NCI-H128 (cell line): ENCODE data around the gene HOXA13.

Experiments
- DNase-seq: peaks from one replicate; lab custom pipeline; 2025; ENCODE audit not compliant: unreplicated experiment; lab: John Stamatoyannopoulos, UW

The HOXA13 gene

GRCh38 chr7:27199849-27200760 is at the start of gene HOXA13:
TSS of gene HOXA13 (minus strand) at chr7:27200091. CDS start at chr7:27200077, 14 bp downstream.
- peak; percentile 65 for DNase-seq

- DNase-seq = no peak
Observed at GRCh38 chr7:27248911-27249723, 49.2 kb upstream of the HOXA13 start.

- no peak for DNase-seq
Observed at GRCh38 chr7:27248427-27248806, 48.5 kb upstream of the HOXA13 start.

GRCh38 chr7:27247452-27248426 is 47.8 kb upstream of the HOXA13 start:
- no peak for DNase-seq

GRCh38 chr7:27247000-27247399 is 47.1 kb upstream of the HOXA13 start:
- DNase-seq = no peak

- DNase-seq = no peak
Observed at GRCh38 chr7:27245798-27246691, 46.2 kb upstream of the HOXA13 start.

- DNase-seq = no peak
Observed at GRCh38 chr7:27245124-27245797, 45.4 kb upstream of the HOXA13 start.

GRCh38 chr7:27244488-27245123 is 44.7 kb upstream of the HOXA13 start:
- no peak for DNase-seq

- DNase-seq = no peak
Observed at GRCh38 chr7:27243340-27244163, 43.7 kb upstream of the HOXA13 start.

- peak; percentile 48 for DNase-seq
Observed at GRCh38 chr7:27242555-27243339, 42.9 kb upstream of the HOXA13 start, which contains the start of gene EVX1. TSS of gene EVX1 (plus strand) at chr7:27242802. CDS start at chr7:27243031, 229 bp downstream.

GRCh38 chr7:27242154-27242553 is 42.3 kb upstream of the HOXA13 start:
- DNase-seq = no peak

GRCh38 chr7:27241189-27242056 is 41.5 kb upstream of the HOXA13 start:
- no peak for DNase-seq

GRCh38 chr7:27240015-27240731 is 40.3 kb upstream of the HOXA13 start:
- DNase-seq = no peak

GRCh38 chr7:27239387-27240014 is 39.6 kb upstream of the HOXA13 start:
- DNase-seq = no peak

- DNase-seq = no peak
Observed at GRCh38 chr7:27238979-27239386, 39.1 kb upstream of the HOXA13 start.
